IMR-90 (cell line): Measurements from ENCODE around the gene SAMD4B. TPM values are rescaled to one million over a fixed set of nuclear protein-coding genes. Genes with fewer than 3 reads are reported as not detected.

Source experiments
- ATAC-seq: fragments of 200-7000 bp; cut with Tn5 transposase; 2 replicates; pipeline ENCODE4 v1.9.1; 2020; ENCODE audit warnings: low read depth, mild to moderate bottlenecking, moderate library complexity
- BruUV-seq: library from RNA; stranded (reverse); fragments of 400-500 nt; replicated peaks from 2 replicates; lab custom pipeline; 2021; lab: Mats Ljungman, UMichigan
- CTCF ChIA-PET: fragments of 300-600 bp; formaldehyde crosslinking; extraction: SDS; loops from one replicate; lab custom pipeline; 2021; ENCODE audit warnings: antibody characterized with exemption; lab: Yijun Ruan, JAX
- POLR2A ChIA-PET: fragments of 300-600 bp; sonication (Branson Sonifier 250); formaldehyde crosslinking; loops from one replicate; lab custom pipeline; 2022; ENCODE audit warnings: antibody characterized with exemption; ENCODE audit not compliant: unreplicated experiment; lab: Charles Lee
- DNase-seq: peaks from one replicate; pipeline ENCODE4 v3.0.0; 2013
- H2AFZ ChIP-seq: replicated peaks from 2 replicates; pipeline ENCODE3; 2013; ENCODE audit warnings: low read length, mild to moderate bottlenecking; ENCODE audit not compliant: poor library complexity
- H2AK5ac ChIP-seq: 2 replicates; pipeline ENCODE4 v1.6.1; 2013; ENCODE audit warnings: low read depth, low read length, inconsistent platforms
- H2AK9ac ChIP-seq: replicated peaks from 2 replicates; pipeline ENCODE3; 2013; ENCODE audit warnings: mild to moderate bottlenecking, low read depth, low read length, moderate library complexity; ENCODE audit not compliant: poor library complexity
- H2BK120ac ChIP-seq: 2 replicates; pipeline ENCODE4 v1.6.1; 2013; ENCODE audit warnings: low read depth, low read length, inconsistent platforms
- H2BK15ac ChIP-seq: 3 replicates; pipeline ENCODE4 v1.6.1; 2013; ENCODE audit warnings: low read depth, low read length, inconsistent platforms
- H2BK20ac ChIP-seq: 2 replicates; pipeline ENCODE4 v1.6.1; 2013; ENCODE audit warnings: low read depth, mild to moderate bottlenecking, inconsistent platforms, low read length, moderate library complexity
- H2BK5ac ChIP-seq: 2 replicates; pipeline ENCODE4 v1.6.1; 2013; ENCODE audit warnings: mild to moderate bottlenecking, low read depth, low read length, inconsistent platforms; ENCODE audit not compliant: poor library complexity, severe bottlenecking
- H3K14ac ChIP-seq: replicated peaks from 2 replicates; pipeline ENCODE4 v1.6.1; 2013; ENCODE audit warnings: low read depth, low read length, inconsistent platforms
- H3K18ac ChIP-seq: 2 replicates; pipeline ENCODE4 v1.6.1; 2013; ENCODE audit warnings: low read depth, low read length, control low read depth
- H3K23ac ChIP-seq: 2 replicates; pipeline ENCODE4 v1.6.1; 2013; ENCODE audit warnings: low read depth, low read length, inconsistent platforms
- H3K27ac ChIP-seq: 2 replicates; pipeline ENCODE4 v1.5.1; 2013; ENCODE audit warnings: mild to moderate bottlenecking, control low read depth, low read length; ENCODE audit not compliant: insufficient read depth
- H3K27me3 ChIP-seq: 2 replicates; pipeline ENCODE4 v1.6.1; 2013; ENCODE audit warnings: low read length; ENCODE audit not compliant: control insufficient read depth, insufficient read depth
- H3K36me3 ChIP-seq: 2 replicates; pipeline ENCODE4 v1.6.1; 2013; ENCODE audit warnings: low read length, mixed read lengths; ENCODE audit not compliant: control insufficient read depth, insufficient read depth
- H3K4ac ChIP-seq: 2 replicates; pipeline ENCODE4 v1.6.1; 2013; ENCODE audit warnings: low read depth, low read length, inconsistent platforms
- H3K4me1 ChIP-seq: 2 replicates; pipeline ENCODE4 v1.6.1; 2013; ENCODE audit warnings: low read length, mixed read lengths; ENCODE audit not compliant: control insufficient read depth, insufficient read depth
- H3K4me2 ChIP-seq: 2 replicates; pipeline ENCODE4 v1.6.1; 2013; ENCODE audit warnings: low read depth, mild to moderate bottlenecking, control low read depth, low read length, moderate library complexity
- H3K4me3 ChIP-seq: 2 replicates; pipeline ENCODE4 v1.5.1; 2013; ENCODE audit warnings: low read depth, mild to moderate bottlenecking, control low read depth, low read length, moderate library complexity; ENCODE audit not compliant: insufficient read depth
- H3K56ac ChIP-seq: 2 replicates; pipeline ENCODE4 v1.6.1; 2013; ENCODE audit warnings: low read length, inconsistent platforms; ENCODE audit not compliant: insufficient read depth; ENCODE audit errors: extremely low read depth
- H3K79me1 ChIP-seq, 2 experiments: 2 replicates each; pipeline ENCODE4 v1.6.1; 2013; ENCODE audit warnings: low read length in 2 of 2, inconsistent platforms in 1 of 2, low read depth in 1 of 2
- H3K9ac ChIP-seq: 2 replicates; pipeline ENCODE4 v1.6.1; 2013; ENCODE audit warnings: low read depth, low read length, control low read depth
- H3K9me1 ChIP-seq: 2 replicates; pipeline ENCODE4 v1.6.1; 2013; ENCODE audit warnings: low read length, inconsistent platforms; ENCODE audit not compliant: insufficient read depth
- H3K9me3 ChIP-seq: 2 replicates; pipeline ENCODE4 v1.6.1; 2013; ENCODE audit warnings: low read length; ENCODE audit not compliant: control insufficient read depth, insufficient read depth
- H4K20me1 ChIP-seq: 2 replicates; pipeline ENCODE4 v1.6.1; 2013; ENCODE audit warnings: low read length, inconsistent platforms; ENCODE audit not compliant: insufficient read depth
- H4K5ac ChIP-seq: 2 replicates; pipeline ENCODE4 v1.6.1; 2013; ENCODE audit warnings: mild to moderate bottlenecking, low read depth, low read length, control low read depth
- H4K8ac ChIP-seq, 2 experiments: 2 replicates each; pipeline ENCODE4 v1.6.1; 2013; ENCODE audit warnings: low read depth in 2 of 2, low read length in 2 of 2, control low read depth in 1 of 2, inconsistent platforms in 1 of 2
- H4K91ac ChIP-seq: 2 replicates; pipeline ENCODE4 v1.6.1; 2013; ENCODE audit warnings: low read depth, low read length, inconsistent platforms; ENCODE audit not compliant: insufficient read depth
- BHLHE40 ChIP-seq: fragments of 150-350 bp; IDR thresholded peaks from 2 replicates; pipeline ENCODE4 v1.6.1; 2016; ENCODE audit warnings: mild to moderate bottlenecking, low read depth, low read length
- CEBPB ChIP-seq: IDR thresholded peaks from 2 replicates; pipeline ENCODE4 v1.6.1; 2012; ENCODE audit warnings: low read depth, low read length, improper control_type of control experiment
- CHD1 ChIP-seq: IDR thresholded peaks from 2 replicates; pipeline ENCODE4 v1.6.1; 2012; ENCODE audit warnings: low read depth, low read length, improper control_type of control experiment
- FOS ChIP-seq: fragments of 150-350 bp; IDR thresholded peaks from 2 replicates; pipeline ENCODE4 v1.6.1; 2016; ENCODE audit warnings: low read depth, low read length
- MAFK ChIP-seq: IDR thresholded peaks from 2 replicates; pipeline ENCODE4 v1.6.1; 2012; ENCODE audit warnings: low read depth, low read length, improper control_type of control experiment
- MAZ ChIP-seq: IDR thresholded peaks from 2 replicates; pipeline ENCODE4 v1.6.1; 2012; ENCODE audit warnings: low read depth, mild to moderate bottlenecking, low read length, improper control_type of control experiment, moderate library complexity, borderline replicate concordance
- MXI1 ChIP-seq: IDR thresholded peaks from 2 replicates; pipeline ENCODE4 v1.6.1; 2012; ENCODE audit warnings: low read depth, mild to moderate bottlenecking, low read length, moderate library complexity, borderline replicate concordance
- NFE2L2 ChIP-seq: fragments of 150-350 bp; IDR thresholded peaks from 2 replicates; pipeline ENCODE4 v1.6.1; 2016; ENCODE audit warnings: low read depth, mild to moderate bottlenecking, low read length
- POLR2A ChIP-seq: IDR thresholded peaks from 2 replicates; pipeline ENCODE4 v1.6.1; 2012; ENCODE audit warnings: mild to moderate bottlenecking, low read depth, low read length
- RAD21 ChIP-seq: IDR thresholded peaks from 2 replicates; pipeline ENCODE4 v1.6.1; 2012; ENCODE audit warnings: low read length, improper control_type of control experiment
- RCOR1 ChIP-seq: IDR thresholded peaks from 2 replicates; pipeline ENCODE4 v1.6.1; 2012; ENCODE audit warnings: mild to moderate bottlenecking, low read length, improper control_type of control experiment; ENCODE audit not compliant: insufficient replicate concordance
- RFX5 ChIP-seq: IDR thresholded peaks from 2 replicates; pipeline ENCODE4 v1.8.0; 2012; ENCODE audit warnings: low read depth, mild to moderate bottlenecking, low read length, moderate library complexity
- SMC3 ChIP-seq: fragments of 150-350 bp; IDR thresholded peaks from 2 replicates; pipeline ENCODE4 v1.6.1; 2016; ENCODE audit warnings: low read depth, mild to moderate bottlenecking, antibody characterized with exemption, low read length, moderate library complexity
- WGBS, 2 experiments: methylation state at CpG; one replicate each; pipeline versions ENCODE4 v1.1.5 to v1.1.7; 2013; ENCODE audit warnings: missing lambda C conversion rate in 2 of 2; ENCODE audit not compliant: insufficient read length in 1 of 2; ENCODE audit errors: extremely low coverage in 2 of 2; 5-methylcytosine and 5-hydroxymethylcytosine counted together
- dilution Hi-C: fragments of 300-500 bp; cut with HindIII; formaldehyde crosslinking; loops from one replicate; pipeline ENCODE4 v1.14.3; 2018; ENCODE audit warnings: low sequenced_read_pairs; ENCODE audit not compliant: unreplicated experiment
- in situ Hi-C: fragments of 300-500 bp; cut with MboI; formaldehyde crosslinking; loops from 3 replicates; pipeline ENCODE4 v1.14.3; 2019; ENCODE audit warnings: low sequenced_read_pairs, inconsistent platforms, mixed read lengths
- intact Hi-C: fragments of 100-400 bp; cut with micrococcal nuclease; formaldehyde crosslinking; loops from 2 replicates; pipeline ENCODE4 v1.10.0; 2022
- polyA plus RNA-seq, 3 experiments: library from polyadenylated mRNA; depleted of rRNA; stranded (reverse); fragments of >200 nt; gene quantifications; 2 replicates each; pipeline ENCODE4 v1.2.3, GENCODE V29; 2012; ENCODE audit warnings: low replicate concordance in 1 of 3
- total RNA-seq: library from RNA; depleted of rRNA; stranded (reverse); fragments of >200 nt; gene quantifications from 2 replicates; pipeline ENCODE4 v1.2.3, GENCODE V29; 2012
- TF ChIP-seq, protein P1 (sequence below): conservative IDR thresholded peaks from 2 replicates; pipeline ENCODE4 v1.5.1; 2012; ENCODE audit warnings: mild to moderate bottlenecking, low read depth, low read length, improper control_type of control experiment
- TF ChIP-seq, protein P2 (sequence below): fragments of 150-350 bp; IDR thresholded peaks from 2 replicates; pipeline ENCODE4 v1.6.1; 2016; ENCODE audit warnings: low read depth, mild to moderate bottlenecking, low read length, moderate library complexity, borderline replicate concordance
- TF ChIP-seq, protein P3 (sequence below): fragments of 150-350 bp; IDR thresholded peaks from 2 replicates; pipeline ENCODE4 v1.6.1; 2017; ENCODE audit warnings: mild to moderate bottlenecking, antibody characterized with exemption, low read length, low read depth

SAMD4B gene
- total and polyA plus RNA-seq, 2 of the 4 experiments (the other 2 are of a cell fraction) = 18.3 to 97.2 TPM

DNA sequence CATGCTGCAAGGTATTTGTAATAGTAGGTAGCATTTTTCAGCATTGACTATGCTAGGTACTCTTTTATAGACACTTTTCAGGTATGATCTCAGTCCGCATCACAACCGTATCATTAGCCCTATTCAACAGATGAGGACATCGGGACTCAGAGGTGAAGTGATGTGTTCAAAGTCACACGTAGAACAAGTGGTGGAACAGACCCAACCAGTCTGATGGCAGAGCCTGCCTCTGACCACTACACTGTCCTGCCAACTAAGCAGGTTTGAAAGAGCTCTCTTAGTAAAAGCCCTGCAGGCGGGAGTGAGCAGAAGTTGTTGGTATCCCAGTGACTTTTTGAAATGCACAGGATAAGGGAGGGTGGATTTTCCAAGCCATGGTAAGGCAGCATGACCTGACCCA, 28.5 kb downstream of the SAMD4B start:
- Histone ChIP-seq H3K79me1 (peaks cover 35 to 60% of the 10 kb centered on the region in 2 experiments), H2BK20ac (no peak overlapping the region), H3K9ac (no peak overlapping the region), H2AFZ (no peak overlapping the region), H2AK9ac (no peak overlapping the region), H3K14ac (no peak overlapping the region), H4K8ac (no peak overlapping the region), H3K27me3 (no peaks in the 10 kb centered on the region), H3K4me3 (no peak overlapping the region), H3K4me2 (no peak overlapping the region), H4K20me1 (peaks cover 9% of the 10 kb centered on the region), H3K9me1 (peaks cover 18% of the 10 kb centered on the region), H3K36me3 (peaks cover 47% of the 10 kb centered on the region), H2BK15ac (no peak overlapping the region), H3K27ac (no peak overlapping the region), H2AK5ac (no peak overlapping the region), H3K4ac (no peak overlapping the region; the same call in 1 of the 2 replicates), H3K9me3 (no peaks in the 10 kb centered on the region), H4K5ac (no peak overlapping the region), H3K18ac (no peak overlapping the region), H3K23ac (no peak overlapping the region), H2BK120ac (no peak overlapping the region), H2BK5ac (no peak overlapping the region), H3K56ac (no peak overlapping the region), H4K91ac (no peak overlapping the region), H3K4me1 (peaks cover 14% of the 10 kb centered on the region)
- no peak for ATAC-seq
- POLR2A ChIA-PET = no interaction called here
- intact Hi-C loops (no loop called here), in situ Hi-C loops (no loop called here), dilution Hi-C loops (no loop called here)
- DNase-seq = no peak
- no TSS peak for BruUV-seq
- CTCF ChIA-PET = no interaction called here
- TF ChIP-seq MAFK = no peak
- TF ChIP-seq, protein P1, sequence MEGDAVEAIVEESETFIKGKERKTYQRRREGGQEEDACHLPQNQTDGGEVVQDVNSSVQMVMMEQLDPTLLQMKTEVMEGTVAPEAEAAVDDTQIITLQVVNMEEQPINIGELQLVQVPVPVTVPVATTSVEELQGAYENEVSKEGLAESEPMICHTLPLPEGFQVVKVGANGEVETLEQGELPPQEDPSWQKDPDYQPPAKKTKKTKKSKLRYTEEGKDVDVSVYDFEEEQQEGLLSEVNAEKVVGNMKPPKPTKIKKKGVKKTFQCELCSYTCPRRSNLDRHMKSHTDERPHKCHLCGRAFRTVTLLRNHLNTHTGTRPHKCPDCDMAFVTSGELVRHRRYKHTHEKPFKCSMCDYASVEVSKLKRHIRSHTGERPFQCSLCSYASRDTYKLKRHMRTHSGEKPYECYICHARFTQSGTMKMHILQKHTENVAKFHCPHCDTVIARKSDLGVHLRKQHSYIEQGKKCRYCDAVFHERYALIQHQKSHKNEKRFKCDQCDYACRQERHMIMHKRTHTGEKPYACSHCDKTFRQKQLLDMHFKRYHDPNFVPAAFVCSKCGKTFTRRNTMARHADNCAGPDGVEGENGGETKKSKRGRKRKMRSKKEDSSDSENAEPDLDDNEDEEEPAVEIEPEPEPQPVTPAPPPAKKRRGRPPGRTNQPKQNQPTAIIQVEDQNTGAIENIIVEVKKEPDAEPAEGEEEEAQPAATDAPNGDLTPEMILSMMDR = no peak
- TF ChIP-seq RFX5 = no peak
- no peak for TF ChIP-seq CHD1
- TF ChIP-seq MAZ = no peak
- no peak for TF ChIP-seq BHLHE40
- TF ChIP-seq, protein P2, sequence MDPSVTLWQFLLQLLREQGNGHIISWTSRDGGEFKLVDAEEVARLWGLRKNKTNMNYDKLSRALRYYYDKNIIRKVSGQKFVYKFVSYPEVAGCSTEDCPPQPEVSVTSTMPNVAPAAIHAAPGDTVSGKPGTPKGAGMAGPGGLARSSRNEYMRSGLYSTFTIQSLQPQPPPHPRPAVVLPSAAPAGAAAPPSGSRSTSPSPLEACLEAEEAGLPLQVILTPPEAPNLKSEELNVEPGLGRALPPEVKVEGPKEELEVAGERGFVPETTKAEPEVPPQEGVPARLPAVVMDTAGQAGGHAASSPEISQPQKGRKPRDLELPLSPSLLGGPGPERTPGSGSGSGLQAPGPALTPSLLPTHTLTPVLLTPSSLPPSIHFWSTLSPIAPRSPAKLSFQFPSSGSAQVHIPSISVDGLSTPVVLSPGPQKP = no peak
- no peak for TF ChIP-seq RAD21
- no peak for TF ChIP-seq SMC3
- TF ChIP-seq, protein P3, sequence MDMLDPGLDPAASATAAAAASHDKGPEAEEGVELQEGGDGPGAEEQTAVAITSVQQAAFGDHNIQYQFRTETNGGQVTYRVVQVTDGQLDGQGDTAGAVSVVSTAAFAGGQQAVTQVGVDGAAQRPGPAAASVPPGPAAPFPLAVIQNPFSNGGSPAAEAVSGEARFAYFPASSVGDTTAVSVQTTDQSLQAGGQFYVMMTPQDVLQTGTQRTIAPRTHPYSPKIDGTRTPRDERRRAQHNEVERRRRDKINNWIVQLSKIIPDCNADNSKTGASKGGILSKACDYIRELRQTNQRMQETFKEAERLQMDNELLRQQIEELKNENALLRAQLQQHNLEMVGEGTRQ = no peak
- TF ChIP-seq NFE2L2 = no peak
- no peak for TF ChIP-seq MXI1
- TF ChIP-seq RCOR1 = no peak
- no peak for TF ChIP-seq POLR2A
- TF ChIP-seq FOS = no peak
- no peak for TF ChIP-seq CEBPB
- WGBS, 2 experiments = 90% methylated on average over 2 of the region's 5 CpGs; no CpG with 5 or more reads in 1 of the 2 experiments
